ENCODE data around the gene R3HDM2.

- TF ChIP-seq, protein P1, sequence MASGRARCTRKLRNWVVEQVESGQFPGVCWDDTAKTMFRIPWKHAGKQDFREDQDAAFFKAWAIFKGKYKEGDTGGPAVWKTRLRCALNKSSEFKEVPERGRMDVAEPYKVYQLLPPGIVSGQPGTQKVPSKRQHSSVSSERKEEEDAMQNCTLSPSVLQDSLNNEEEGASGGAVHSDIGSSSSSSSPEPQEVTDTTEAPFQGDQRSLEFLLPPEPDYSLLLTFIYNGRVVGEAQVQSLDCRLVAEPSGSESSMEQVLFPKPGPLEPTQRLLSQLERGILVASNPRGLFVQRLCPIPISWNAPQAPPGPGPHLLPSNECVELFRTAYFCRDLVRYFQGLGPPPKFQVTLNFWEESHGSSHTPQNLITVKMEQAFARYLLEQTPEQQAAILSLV (CRISPR knock-in tag; IDR thresholded peaks at IDR 0.05; ENCODE audit: borderline replicate concordance) = no peak
- TF ChIP-seq PBX3 (CRISPR knock-in tag; IDR thresholded peaks at IDR 0.05; ENCODE audit: borderline replicate concordance) (no peak), ZNF75D (CRISPR knock-in tag; IDR thresholded peaks at IDR 0.05; ENCODE audit: borderline replicate concordance) (no peak), FOXM1 (CRISPR knock-in tag; IDR thresholded peaks at IDR 0.05) (no peak), MAZ (IDR thresholded peaks at IDR 0.05; ENCODE audit: borderline replicate concordance, low read depth, low read length) (no peak), MAZ (CRISPR knock-in tag; IDR thresholded peaks at IDR 0.05; ENCODE audit: low read depth) (no peak), KMT2A (CRISPR knock-in tag; IDR thresholded peaks at IDR 0.05) (no peak), GMEB1 (CRISPR knock-in tag; IDR thresholded peaks at IDR 0.05; ENCODE audit: borderline replicate concordance) (no peak), ZSCAN20 (CRISPR knock-in tag; IDR thresholded peaks at IDR 0.05; ENCODE audit: borderline replicate concordance) (no peak), CTCF (CRISPR knock-in tag; IDR thresholded peaks at IDR 0.05) (no peak), KAT8 (CRISPR knock-in tag; IDR thresholded peaks at IDR 0.05) (no peak)
- TF ChIP-seq, protein P2, sequence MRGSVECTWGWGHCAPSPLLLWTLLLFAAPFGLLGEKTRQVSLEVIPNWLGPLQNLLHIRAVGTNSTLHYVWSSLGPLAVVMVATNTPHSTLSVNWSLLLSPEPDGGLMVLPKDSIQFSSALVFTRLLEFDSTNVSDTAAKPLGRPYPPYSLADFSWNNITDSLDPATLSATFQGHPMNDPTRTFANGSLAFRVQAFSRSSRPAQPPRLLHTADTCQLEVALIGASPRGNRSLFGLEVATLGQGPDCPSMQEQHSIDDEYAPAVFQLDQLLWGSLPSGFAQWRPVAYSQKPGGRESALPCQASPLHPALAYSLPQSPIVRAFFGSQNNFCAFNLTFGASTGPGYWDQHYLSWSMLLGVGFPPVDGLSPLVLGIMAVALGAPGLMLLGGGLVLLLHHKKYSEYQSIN (CRISPR knock-in tag; IDR thresholded peaks at IDR 0.05; ENCODE audit: borderline replicate concordance) = no peak
- TF ChIP-seq, protein P3, sequence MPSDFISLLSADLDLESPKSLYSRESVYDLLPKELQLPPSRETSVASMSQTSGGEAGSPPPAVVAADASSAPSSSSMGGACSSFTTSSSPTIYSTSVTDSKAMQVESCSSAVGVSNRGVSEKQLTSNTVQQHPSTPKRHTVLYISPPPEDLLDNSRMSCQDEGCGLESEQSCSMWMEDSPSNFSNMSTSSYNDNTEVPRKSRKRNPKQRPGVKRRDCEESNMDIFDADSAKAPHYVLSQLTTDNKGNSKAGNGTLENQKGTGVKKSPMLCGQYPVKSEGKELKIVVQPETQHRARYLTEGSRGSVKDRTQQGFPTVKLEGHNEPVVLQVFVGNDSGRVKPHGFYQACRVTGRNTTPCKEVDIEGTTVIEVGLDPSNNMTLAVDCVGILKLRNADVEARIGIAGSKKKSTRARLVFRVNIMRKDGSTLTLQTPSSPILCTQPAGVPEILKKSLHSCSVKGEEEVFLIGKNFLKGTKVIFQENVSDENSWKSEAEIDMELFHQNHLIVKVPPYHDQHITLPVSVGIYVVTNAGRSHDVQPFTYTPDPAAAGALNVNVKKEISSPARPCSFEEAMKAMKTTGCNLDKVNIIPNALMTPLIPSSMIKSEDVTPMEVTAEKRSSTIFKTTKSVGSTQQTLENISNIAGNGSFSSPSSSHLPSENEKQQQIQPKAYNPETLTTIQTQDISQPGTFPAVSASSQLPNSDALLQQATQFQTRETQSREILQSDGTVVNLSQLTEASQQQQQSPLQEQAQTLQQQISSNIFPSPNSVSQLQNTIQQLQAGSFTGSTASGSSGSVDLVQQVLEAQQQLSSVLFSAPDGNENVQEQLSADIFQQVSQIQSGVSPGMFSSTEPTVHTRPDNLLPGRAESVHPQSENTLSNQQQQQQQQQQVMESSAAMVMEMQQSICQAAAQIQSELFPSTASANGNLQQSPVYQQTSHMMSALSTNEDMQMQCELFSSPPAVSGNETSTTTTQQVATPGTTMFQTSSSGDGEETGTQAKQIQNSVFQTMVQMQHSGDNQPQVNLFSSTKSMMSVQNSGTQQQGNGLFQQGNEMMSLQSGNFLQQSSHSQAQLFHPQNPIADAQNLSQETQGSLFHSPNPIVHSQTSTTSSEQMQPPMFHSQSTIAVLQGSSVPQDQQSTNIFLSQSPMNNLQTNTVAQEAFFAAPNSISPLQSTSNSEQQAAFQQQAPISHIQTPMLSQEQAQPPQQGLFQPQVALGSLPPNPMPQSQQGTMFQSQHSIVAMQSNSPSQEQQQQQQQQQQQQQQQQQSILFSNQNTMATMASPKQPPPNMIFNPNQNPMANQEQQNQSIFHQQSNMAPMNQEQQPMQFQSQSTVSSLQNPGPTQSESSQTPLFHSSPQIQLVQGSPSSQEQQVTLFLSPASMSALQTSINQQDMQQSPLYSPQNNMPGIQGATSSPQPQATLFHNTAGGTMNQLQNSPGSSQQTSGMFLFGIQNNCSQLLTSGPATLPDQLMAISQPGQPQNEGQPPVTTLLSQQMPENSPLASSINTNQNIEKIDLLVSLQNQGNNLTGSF (CRISPR knock-in tag; IDR thresholded peaks at IDR 0.05) = no peak
Observed at GRCh38 chr12:57386187-57386720, 44.6 kb downstream of the R3HDM2 start.
